ENCODE measurements around the gene LIFR. TPM values are rescaled to one million over a fixed set of nuclear protein-coding genes. Genes with fewer than 3 reads are reported as not detected.

The LIFR gene
- total RNA-seq, 1 experiment from 2014 or later = 10.4 TPM

DNA sequence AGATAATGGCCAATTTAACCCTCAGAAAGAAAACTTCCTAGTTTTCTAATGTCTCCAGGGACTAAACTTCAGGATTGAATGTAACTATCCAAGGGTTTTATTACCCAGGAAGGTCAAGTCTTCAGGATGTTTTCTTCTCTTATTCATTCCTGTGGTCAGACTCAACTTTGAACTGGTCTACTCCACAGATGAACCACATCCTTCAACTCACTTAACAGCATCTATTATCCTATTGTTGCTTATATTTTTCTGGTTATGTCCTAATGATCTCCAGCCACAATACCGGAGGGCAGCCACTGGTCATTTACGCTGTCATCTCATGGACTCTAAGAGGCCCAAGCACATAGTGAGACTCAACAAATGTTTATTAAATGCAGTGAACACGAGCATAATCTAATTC, 47.2 kb upstream of the LIFR start:
- Histone ChIP-seq H3K4me2 (ENCODE audit: low read length) (no peak overlapping the region), H3K4me3 (ENCODE audit: low read length) (no peak overlapping the region), H3K27me3 (ENCODE audit: low read length) (no peaks in the 10 kb centered on the region), H3K36me3 (ENCODE audit: low read depth, low read length) (no peaks in the 10 kb centered on the region), H3K4me1 (ENCODE audit: insufficient read depth, low read length) (peaks cover 60% of the 10 kb centered on the region), H3K79me2 (ENCODE audit: low read length) (no peaks in the 10 kb centered on the region), H3K9ac (ENCODE audit: low read length) (no peak overlapping the region), H2AFZ (ENCODE audit: low read length) (no peak overlapping the region), H3F3A (ENCODE audit: low read length, unreplicated experiment) (peaks cover 2% of the 10 kb centered on the region), H4K20me1 (ENCODE audit: low read length) (no peaks in the 10 kb centered on the region), H3K27ac (ENCODE audit: low read length) (no peak overlapping the region), H3K9me3 (ENCODE audit: low read length) (no peaks in the 10 kb centered on the region), H3K9me2 (replicated peaks; ENCODE audit: low read length) (no peaks in the 10 kb centered on the region)
- ChIA-PET CTCF (no interaction called here), POLR2A (ENCODE audit: unreplicated experiment) (no interaction called here)
- intact Hi-C loops (cut with micrococcal nuclease) = no loop called here
- no peak for ATAC-seq
- TF ChIP-seq, protein P1, sequence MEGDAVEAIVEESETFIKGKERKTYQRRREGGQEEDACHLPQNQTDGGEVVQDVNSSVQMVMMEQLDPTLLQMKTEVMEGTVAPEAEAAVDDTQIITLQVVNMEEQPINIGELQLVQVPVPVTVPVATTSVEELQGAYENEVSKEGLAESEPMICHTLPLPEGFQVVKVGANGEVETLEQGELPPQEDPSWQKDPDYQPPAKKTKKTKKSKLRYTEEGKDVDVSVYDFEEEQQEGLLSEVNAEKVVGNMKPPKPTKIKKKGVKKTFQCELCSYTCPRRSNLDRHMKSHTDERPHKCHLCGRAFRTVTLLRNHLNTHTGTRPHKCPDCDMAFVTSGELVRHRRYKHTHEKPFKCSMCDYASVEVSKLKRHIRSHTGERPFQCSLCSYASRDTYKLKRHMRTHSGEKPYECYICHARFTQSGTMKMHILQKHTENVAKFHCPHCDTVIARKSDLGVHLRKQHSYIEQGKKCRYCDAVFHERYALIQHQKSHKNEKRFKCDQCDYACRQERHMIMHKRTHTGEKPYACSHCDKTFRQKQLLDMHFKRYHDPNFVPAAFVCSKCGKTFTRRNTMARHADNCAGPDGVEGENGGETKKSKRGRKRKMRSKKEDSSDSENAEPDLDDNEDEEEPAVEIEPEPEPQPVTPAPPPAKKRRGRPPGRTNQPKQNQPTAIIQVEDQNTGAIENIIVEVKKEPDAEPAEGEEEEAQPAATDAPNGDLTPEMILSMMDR (conservative IDR thresholded peaks at IDR 0.05; ENCODE audit: low read depth, low read length) = no peak
- TF ChIP-seq EZH2 (IDR thresholded peaks at IDR 0.05; ENCODE audit: low read length, unreplicated experiment) = no peak
- TF ChIP-seq EZH2phosphoT487 (IDR thresholded peaks at IDR 0.05; ENCODE audit: borderline replicate concordance, low read length) = no peak
- DNase-seq = peak; percentile 41
- no TSS peak for BruUV-seq (replicated peaks)

DNA sequence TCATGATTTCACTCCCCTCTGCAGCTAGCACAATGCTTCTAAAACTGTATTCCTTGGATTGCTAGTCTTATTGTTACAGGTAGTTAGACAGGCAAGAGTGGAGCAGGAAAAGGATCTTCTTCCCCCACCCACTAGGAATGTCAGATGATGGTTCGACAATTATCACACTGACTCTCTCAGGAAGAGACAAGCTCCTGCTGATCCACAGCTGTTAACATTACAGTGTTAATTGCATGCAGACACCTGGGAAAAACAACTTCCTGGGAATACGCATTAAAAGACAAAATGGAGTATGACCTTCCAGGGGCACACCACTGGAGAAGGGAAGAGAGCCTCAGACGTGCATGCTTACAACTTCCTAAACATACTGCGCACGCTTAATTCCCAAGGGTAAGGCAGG, 46.2 kb upstream of the LIFR start:
- H3K27me3 ChIP-seq (ENCODE audit: low read length) = no peaks in the 10 kb centered on the region
- no peaks in the 10 kb centered on the region for H4K20me1 ChIP-seq (ENCODE audit: low read length)
- ChIA-PET CTCF (interaction anchor here (0.6 kb wide), 1 partner anchor 181 kb away, joined by 3 read pairs; no protein-coding TSS in a partner anchor), POLR2A (ENCODE audit: unreplicated experiment) (no interaction called here)
- TF ChIP-seq EZH2phosphoT487 (IDR thresholded peaks at IDR 0.05; ENCODE audit: borderline replicate concordance, low read length) (no peak), EZH2 (IDR thresholded peaks at IDR 0.05; ENCODE audit: low read length, unreplicated experiment) (no peak)
- TF ChIP-seq, protein P1 (conservative IDR thresholded peaks at IDR 0.05; ENCODE audit: low read depth, low read length) = no peak
- H3K79me2 ChIP-seq (ENCODE audit: low read length) = no peaks in the 10 kb centered on the region
- peaks cover 57% of the 10 kb centered on the region for H3K4me1 ChIP-seq (ENCODE audit: insufficient read depth, low read length)
- no peaks in the 10 kb centered on the region for H3K9me2 ChIP-seq (replicated peaks; ENCODE audit: low read length)
- no peak for DNase-seq
- H3K9ac ChIP-seq (ENCODE audit: low read length) = no peak overlapping the region
- no peak for ATAC-seq
- H3K36me3 ChIP-seq (ENCODE audit: low read depth, low read length) = no peaks in the 10 kb centered on the region
- H2AFZ ChIP-seq (ENCODE audit: low read length) = no peak overlapping the region
- no TSS peak for BruUV-seq (replicated peaks)
- H3K9me3 ChIP-seq (ENCODE audit: low read length) = no peaks in the 10 kb centered on the region
- H3F3A ChIP-seq (ENCODE audit: low read length, unreplicated experiment) = peaks cover 4% of the 10 kb centered on the region
- no peak overlapping the region for H3K27ac ChIP-seq (ENCODE audit: low read length)
- no peak overlapping the region for H3K4me3 ChIP-seq (ENCODE audit: low read length)
- no peak overlapping the region for H3K4me2 ChIP-seq (ENCODE audit: low read length)
- intact Hi-C loops (cut with micrococcal nuclease) = no loop called here

DNA sequence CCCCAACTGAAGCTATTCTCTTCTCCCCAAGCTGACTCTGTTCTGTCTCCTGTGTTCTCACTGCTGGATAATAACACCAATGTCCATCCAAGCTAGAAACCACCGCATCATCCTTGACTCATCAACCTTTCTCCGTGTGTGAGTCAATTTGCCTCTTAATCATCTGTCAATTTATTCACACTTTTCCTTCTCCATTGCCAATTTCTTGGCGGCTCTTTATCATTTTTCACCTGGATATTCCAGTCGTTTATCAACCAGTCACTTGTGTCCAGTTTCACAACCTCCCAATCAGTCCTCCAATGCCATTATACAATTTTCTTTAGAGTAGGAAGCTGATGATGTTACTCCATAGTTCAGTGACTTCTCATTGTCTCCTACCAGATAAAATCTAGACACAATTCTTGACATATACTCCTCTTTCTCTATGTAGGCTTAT, 45.4 kb upstream of the LIFR start:
- H3K36me3 ChIP-seq (ENCODE audit: low read depth, low read length) = no peaks in the 10 kb centered on the region
- H3K4me3 ChIP-seq (ENCODE audit: low read length) = no peak overlapping the region
- no peaks in the 10 kb centered on the region for H4K20me1 ChIP-seq (ENCODE audit: low read length)
- intact Hi-C loops (cut with micrococcal nuclease) = no loop called here
- H3K27ac ChIP-seq (ENCODE audit: low read length) = peak overlapping the region; percentile 60
- no peak for TF ChIP-seq EZH2phosphoT487 (IDR thresholded peaks at IDR 0.05; ENCODE audit: borderline replicate concordance, low read length)
- no peak for TF ChIP-seq EZH2 (IDR thresholded peaks at IDR 0.05; ENCODE audit: low read length, unreplicated experiment)
- H3K9me2 ChIP-seq (replicated peaks; ENCODE audit: low read length) = no peaks in the 10 kb centered on the region
- CTCF ChIA-PET = interaction anchor here (0.6 to 0.7 kb wide), 2 partner anchors 36 to 181 kb away, joined by 3 read pairs; no protein-coding TSS in a partner anchor
- H2AFZ ChIP-seq (ENCODE audit: low read length) = no peak overlapping the region
- H3K79me2 ChIP-seq (ENCODE audit: low read length) = no peaks in the 10 kb centered on the region
- no peaks in the 10 kb centered on the region for H3K9me3 ChIP-seq (ENCODE audit: low read length)
- ATAC-seq (peak; percentile 53), DNase-seq (peak; percentile 93)
- H3K9ac ChIP-seq (ENCODE audit: low read length) = no peak overlapping the region; the same call in 1 of the 2 replicates
- peaks cover 4% of the 10 kb centered on the region for H3F3A ChIP-seq (ENCODE audit: low read length, unreplicated experiment)
- BruUV-seq (replicated peaks) = no TSS peak
- peaks cover 50% of the 10 kb centered on the region for H3K4me1 ChIP-seq (ENCODE audit: insufficient read depth, low read length)
- H3K27me3 ChIP-seq (ENCODE audit: low read length) = no peaks in the 10 kb centered on the region
- H3K4me2 ChIP-seq (ENCODE audit: low read length) = peak overlapping the region; percentile 34
- POLR2A ChIA-PET (ENCODE audit: unreplicated experiment) = no interaction called here

Measured in PC-3 (cell line).